Breast epithelium (tissue), 3 donors: ENCODE measurements around the gene IRAK3.

ENCODE experiments used
- CTCF ChIP-seq, 3 donors: fragments of 450-650 bp; IDR thresholded peaks; one replicate each; pipeline ENCODE4 v1.5.1; 2016 to 2017; ENCODE audit warnings: antibody characterized with exemption in 3 of 3, mild to moderate bottlenecking in 3 of 3, moderate library complexity in 3 of 3
- POLR2A ChIP-seq: fragments of 450-650 bp; IDR thresholded peaks from one replicate; pipeline ENCODE4 v1.6.1; 2016; ENCODE audit warnings: antibody characterized with exemption, mild to moderate bottlenecking, moderate library complexity
- POLR2AphosphoS5 ChIP-seq, 3 donors: sonication (generic); formaldehyde crosslinking; IDR thresholded peaks; one replicate each; pipeline ENCODE4 v1.6.1; 2017; ENCODE audit warnings: antibody characterized with exemption in 3 of 3

GRCh38 chr12:66262737-66263136, 73.7 kb downstream of the IRAK3 start:
- TF ChIP-seq CTCF (IDR thresholded peaks at IDR 0.05) = no peak
- TF ChIP-seq POLR2A = no peak
- no peak for TF ChIP-seq POLR2AphosphoS5 (IDR thresholded peaks at IDR 0.05)
